Measurements from ENCODE around the gene SLAIN1.
"Not testable (repeated sequence)": the region's sequence is repeated elsewhere in the genome, so short reads cannot be mapped to it uniquely, and the experiment has no call there.

Gene SLAIN1

DNA sequence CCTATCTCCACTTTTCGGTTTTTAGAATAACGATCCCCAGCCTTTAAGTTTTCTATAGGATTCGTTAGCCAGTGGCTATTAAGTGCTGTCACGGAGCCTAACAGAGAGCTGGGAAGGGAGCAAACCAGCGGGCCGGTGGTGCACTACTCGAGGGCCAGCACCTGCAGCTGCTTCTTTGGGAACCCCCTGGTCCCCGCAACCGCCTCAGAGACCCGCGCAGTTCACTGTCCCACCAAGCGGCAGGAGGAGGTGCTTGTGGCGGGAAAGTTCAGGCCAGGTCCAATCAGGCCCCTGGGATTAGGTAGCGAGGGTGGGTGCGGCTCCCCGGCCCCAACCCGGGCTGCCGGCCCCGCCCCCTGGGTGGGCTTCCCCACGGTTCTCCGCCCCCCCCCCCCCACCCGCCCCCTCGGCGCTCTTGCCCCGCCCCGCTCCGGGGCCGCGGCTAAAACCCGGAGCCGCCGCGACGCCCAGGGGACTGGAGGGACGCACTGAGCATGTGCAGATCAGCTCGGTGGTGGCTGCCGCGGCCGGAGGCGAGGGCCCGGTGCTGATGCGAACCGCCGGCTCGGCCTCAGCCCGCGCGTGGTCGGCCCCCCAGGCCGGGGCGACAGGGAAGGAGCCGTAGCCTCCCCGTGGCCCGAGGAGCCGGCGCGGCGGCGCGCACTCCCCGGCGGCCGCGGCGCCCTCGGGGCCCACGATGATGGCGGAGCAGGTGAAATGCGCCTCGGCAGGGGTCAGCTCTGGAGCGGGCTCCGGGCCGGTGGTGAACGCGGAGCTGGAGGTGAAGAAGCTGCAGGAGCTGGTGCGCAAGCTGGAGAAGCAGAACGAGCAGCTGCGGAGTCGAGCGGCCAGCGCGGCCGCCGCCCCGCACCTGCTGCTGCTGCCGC is at the start of gene SLAIN1:
SLAIN1 (plus strand) TSS at position 471 of the 887 bp plus-strand sequence; CDS start at position 698, 227 bp downstream.
- DNase-seq (ENCODE audit: extremely low read depth in 1 of 2, low read depth in 1 of 2): peak; percentile 66 to 73

DNA sequence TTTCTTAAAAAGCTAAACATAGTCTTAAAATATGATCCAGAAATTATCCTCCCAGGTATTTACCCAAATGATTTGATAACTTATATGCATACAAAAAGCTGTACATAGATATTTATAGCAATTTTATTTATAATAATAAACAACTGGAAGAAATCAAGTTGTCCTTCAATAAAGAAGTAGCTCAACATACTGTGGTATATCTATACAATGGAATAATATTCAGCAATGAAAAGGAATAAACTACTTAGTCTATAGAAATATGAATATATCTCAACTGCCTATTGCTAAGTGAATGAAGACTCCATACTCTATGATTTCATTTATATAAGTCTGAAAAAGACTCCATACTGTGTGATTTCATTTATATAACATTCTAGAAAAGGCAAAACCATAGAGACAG is 47.1 kb upstream of the SLAIN1 start:
- DNase-seq (ENCODE audit: extremely low read depth in 1 of 2, low read depth in 1 of 2): no peak

DNA sequence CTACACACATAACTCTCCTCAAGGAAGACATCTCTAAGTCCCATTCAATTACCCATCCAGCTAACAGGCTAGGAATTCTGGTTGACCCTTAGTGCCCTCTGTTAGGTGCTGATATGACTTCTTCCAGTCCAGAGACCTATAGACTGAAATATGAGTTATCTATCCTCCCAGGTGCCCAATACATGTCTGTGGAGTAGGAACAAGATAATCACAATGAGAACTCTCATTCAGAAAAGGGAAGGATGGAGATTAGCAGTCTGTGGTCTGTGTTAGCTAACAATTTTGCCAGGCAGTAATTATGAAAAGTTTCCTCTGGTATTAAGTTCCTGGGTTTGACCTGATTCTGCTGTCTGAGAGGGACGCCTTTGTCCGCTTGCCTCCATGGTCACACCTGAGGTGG is 44.2 kb upstream of the SLAIN1 start:
- DNase-seq (ENCODE audit: extremely low read depth in 1 of 2, low read depth in 1 of 2): no peak

- DNase-seq (ENCODE audit: extremely low read depth in 1 of 2, low read depth in 1 of 2): not testable (repeated sequence)
These were observed 37.5 kb upstream of the SLAIN1 start for GRCh38 chr13:77660016-77660415.

GRCh38 chr13:77660841-77661250 is 36.6 kb upstream of the SLAIN1 start:
- no peak for DNase-seq (ENCODE audit: extremely low read depth in 1 of 2, low read depth in 1 of 2)

GRCh38 chr13:77662301-77662700 is 35.2 kb upstream of the SLAIN1 start:
- DNase-seq (ENCODE audit: extremely low read depth in 1 of 2, low read depth in 1 of 2): not testable (repeated sequence)

GRCh38 chr13:77662831-77663230 is 34.7 kb upstream of the SLAIN1 start:
- DNase-seq (ENCODE audit: extremely low read depth in 1 of 2, low read depth in 1 of 2): not testable (repeated sequence)

DNA sequence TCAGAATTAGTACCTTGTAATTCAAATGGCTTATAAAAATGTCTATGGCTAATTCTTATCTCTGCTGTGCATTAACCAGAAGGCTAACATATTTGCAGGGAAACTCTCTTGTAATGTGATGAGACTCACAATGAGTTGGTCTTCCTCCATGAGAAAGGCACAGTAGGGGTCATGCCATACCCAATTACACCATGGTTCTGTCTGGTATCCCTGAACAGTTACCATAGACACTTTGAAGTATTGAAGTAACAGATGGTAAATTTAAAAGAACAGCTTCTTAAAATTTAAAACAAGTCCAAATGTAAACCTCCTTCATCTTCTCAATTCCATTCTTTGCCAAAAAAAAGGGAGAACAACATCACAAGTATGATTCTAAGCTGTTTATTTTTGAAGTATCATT is 22.6 kb upstream of the SLAIN1 start:
- no peak for DNase-seq (ENCODE audit: extremely low read depth in 1 of 2, low read depth in 1 of 2)

- DNase-seq (ENCODE audit: extremely low read depth in 1 of 2, low read depth in 1 of 2): no peak
These were observed 18.7 kb upstream of the SLAIN1 start for GRCh38 chr13:77678691-77679235.

GRCh38 chr13:77687799-77688198 is 9.7 kb upstream of the SLAIN1 start:
- DNase-seq (ENCODE audit: extremely low read depth in 1 of 2, low read depth in 1 of 2): no peak

DNA sequence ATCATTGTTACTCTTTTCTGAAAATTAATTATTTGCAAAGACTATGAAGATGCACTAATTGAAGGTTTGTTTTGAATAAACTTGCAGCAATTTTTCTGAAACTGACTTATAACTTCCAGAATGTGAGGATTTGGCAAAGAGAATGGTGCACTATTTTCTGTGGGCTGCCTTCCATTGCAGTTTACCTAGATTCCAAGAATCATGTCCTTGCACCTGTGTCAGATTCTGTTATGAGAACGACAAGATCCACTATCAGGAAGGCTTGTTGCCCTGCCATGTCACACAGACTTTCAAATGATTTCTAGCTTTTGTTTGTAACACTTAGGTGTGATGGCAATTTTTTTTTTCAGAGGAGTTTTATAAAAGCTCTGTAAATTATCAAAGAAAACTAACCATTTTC is 5.6 kb upstream of the SLAIN1 start:
- no peak for DNase-seq (ENCODE audit: extremely low read depth in 1 of 2, low read depth in 1 of 2)

- DNase-seq (ENCODE audit: extremely low read depth in 1 of 2, low read depth in 1 of 2): no peak
These were observed 4.6 kb upstream of the SLAIN1 start for GRCh38 chr13:77692746-77693448.

- no peak for DNase-seq (ENCODE audit: extremely low read depth in 1 of 2, low read depth in 1 of 2)
These were observed 4.0 kb upstream of the SLAIN1 start for GRCh38 chr13:77693449-77693940.

DNA sequence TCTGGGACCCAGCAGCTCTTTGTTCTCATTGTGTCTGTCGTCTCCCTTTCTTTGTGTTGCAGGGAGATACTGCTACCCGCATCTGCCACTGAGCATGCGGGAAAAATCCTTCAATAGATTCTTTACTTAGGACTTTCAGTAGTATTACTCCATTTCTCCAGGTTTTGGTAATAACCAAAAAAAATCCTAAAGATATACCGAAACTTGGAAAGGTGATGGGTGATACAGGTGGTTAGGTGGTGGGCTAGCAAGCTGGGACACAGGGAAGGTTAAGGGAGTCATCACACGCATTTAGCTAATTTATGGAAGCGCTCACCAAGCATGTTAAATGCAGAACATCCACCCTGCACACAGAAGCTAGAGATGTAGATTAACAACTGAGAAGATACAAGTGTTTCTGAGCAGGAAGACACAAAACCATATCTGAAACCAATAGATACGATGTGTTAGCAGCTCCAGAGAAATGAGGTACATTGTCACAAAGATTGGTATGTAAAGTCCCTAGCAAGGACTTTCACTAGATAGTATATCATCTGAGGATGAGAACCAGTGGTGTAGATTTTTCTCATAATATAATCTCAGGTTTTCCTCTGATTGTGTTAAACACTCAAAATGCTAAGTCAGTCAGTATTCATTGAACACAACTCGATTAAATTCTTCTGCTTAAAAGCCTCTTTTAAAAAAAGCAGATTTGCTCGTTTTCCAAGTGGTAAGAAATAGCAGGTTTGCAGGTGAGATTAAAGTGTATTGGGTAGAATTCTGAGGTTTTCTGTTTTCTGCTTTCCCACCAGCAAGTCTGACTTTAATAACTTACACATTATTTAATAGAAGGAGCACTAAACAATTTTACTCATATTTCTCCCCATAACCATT is 1.2 kb upstream of the SLAIN1 start:
- no peak for DNase-seq (ENCODE audit: extremely low read depth in 1 of 2, low read depth in 1 of 2)

DNA sequence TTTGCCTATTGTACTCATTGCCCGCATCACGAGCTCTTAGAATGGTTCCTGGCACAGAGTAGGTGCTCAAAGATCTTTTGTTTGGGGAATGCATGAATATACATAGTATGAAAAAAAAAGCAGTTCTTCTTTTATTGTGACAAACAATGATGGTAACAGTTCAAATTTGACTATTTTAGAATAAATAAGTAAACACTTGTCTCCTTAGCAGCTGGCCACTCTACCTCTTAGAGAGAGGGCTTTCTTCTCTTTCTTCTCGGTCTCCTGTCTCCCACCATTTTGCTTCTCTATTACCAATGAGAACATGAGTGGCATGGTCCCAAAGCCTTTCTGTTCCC is 639 bp upstream of the SLAIN1 start:
- no peak for DNase-seq (ENCODE audit: extremely low read depth in 1 of 2, low read depth in 1 of 2)

DNA sequence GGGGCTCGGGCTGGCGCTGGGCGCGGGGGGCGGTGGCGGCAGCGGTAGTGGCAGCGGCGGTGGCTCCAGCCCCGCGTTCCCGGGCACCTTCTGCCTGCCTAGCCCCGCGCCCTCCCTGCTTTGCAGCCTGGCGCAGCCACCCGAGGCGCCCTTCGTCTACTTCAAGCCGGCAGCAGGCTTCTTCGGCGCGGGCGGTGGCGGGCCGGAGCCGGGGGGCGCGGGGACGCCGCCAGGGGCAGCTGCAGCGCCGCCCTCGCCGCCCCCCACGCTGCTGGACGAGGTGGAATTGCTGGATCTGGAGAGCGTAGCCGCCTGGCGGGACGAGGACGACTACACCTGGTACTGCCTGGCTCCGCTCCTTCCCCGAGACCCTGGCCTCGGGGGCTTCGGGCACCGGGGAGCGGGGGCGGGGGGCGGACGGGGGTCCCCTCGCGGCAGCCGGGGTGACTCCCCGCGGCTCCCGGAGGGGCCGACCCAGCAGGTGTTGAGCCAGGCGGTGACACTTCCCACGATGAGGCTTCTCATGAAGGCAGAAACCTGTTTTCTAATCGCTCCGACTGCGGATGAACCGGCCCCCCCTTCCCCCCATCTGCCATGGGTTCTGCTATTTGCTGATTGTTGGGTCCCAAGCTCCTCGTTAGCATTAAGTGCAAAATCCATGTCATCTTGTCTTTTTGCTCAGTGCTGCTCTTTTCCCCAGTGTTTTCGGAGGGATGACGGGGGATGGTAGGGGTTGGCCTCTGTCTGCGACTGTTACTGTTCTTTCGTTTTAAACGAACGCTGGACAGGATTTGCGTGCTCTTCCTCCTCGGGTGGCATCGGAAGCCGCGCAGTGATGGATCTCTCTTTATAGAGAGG is 943 bp downstream of the SLAIN1 start:
- peak; percentile 7 to 16 for DNase-seq (ENCODE audit: extremely low read depth in 1 of 2, low read depth in 1 of 2)

- no peak for DNase-seq (ENCODE audit: extremely low read depth in 1 of 2, low read depth in 1 of 2)
These were observed 1.7 kb downstream of the SLAIN1 start for GRCh38 chr13:77699059-77699680.

GRCh38 chr13:77701305-77701704 is 3.8 kb downstream of the SLAIN1 start:
- DNase-seq (ENCODE audit: extremely low read depth in 1 of 2, low read depth in 1 of 2): no peak

DNA sequence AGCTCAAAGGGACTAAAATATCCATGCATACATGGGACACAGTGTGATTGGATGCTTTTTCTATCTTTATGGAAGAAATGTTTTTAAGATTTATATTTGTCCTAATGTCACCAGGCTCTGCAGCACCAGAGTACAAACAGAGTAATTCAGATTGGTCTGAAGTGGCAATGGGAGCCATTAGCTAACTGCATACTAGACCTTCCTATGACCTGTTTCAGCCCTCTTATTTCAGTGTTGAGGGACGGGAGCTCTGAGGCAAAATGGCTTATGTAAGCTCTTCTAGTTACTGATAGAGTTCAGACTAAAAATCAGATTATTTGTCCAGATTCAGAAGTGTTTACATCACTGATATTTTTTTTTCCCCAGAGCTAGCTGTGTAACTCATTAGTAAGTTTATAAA is 4.9 kb downstream of the SLAIN1 start:
- DNase-seq (ENCODE audit: extremely low read depth in 1 of 2, low read depth in 1 of 2): no peak

Data from activated CD8-positive, alpha-beta memory T cell treated with anti-CD3 and anti-CD28 coated beads for 1 hour (primary cell).